ENCODE data around the gene STAG3.

STAG3 gene

DNA sequence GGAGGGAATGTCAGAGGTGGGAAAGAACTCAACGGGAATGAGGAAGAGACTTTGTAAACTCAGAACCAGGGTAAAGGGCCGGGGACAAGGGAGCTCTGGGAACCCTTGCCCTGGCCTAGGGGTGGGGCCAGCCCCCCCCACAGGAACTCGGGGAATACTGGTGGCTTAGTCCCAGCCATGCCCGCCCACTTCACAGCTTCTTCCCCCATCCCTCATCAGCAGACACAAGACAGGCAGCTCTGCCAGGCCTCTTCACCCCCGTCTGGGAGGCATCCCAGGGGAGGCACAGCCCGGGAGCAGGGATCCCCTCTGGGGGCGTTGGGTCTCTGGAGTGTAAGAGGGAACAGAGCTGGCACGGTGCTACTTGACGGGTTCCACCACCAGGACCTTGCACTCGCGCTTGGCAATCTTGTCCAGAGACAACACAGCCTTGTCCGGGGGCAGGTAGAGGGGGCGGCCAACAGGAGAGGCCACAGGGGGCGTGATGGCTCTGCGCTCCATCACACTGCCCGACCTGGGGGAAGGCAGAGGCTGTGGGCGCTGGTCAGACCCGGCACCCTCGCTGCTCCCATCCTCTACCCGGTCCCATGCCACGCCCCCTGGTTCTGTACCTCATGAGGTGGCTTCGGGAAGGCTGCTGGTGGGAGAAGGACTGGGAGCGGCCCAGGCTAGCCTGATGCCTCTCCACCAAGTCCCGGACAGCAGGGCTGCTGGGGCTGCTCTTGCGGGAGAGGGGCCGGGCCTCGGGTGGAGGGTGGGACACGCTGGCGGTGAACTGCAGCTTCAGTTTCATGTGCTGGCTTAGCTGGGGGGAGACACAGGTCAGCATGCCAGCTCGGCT lies 22.8 kb upstream of the STAG3 start:
- FAIRE-seq (no peak), DNase-seq (ENCODE audit: low spot score) (no peak)

DNA sequence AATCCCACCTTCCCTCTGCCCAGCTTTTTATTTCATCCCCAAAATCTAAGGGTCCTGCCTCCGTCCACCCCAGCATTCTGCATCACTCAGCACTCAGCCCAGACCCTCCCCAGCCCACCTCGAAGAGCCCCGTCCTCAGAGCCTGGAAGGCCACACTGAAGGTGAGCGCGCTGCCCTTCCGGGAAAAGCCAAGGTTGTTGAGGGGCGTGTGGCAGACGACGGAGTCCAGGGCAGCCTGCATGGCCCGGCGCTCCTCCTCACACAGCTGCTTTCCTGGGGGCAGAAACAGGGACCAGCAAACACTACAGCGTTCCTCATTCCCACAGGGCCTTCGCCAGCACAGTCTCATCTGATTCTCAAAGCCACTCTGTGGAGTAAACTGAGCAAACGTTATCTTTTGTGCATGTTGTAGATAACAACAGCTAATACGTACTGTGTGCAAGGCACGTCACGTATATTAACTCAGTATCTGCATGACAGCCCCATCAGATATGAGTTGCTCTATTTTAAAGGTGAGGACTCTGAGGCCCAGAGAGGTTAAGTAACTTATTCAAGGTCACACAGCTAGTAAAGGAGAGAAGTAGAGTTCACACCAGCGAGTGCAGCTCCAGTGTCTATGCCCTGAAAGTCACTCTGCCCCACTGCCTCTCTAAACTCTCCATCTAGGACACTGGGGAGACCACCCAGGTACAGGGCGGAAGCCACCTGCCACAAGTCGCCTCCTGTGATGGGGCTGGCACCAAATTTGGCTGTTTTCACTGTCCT lies 22.0 kb upstream of the STAG3 start:
- FAIRE-seq (no peak), DNase-seq (ENCODE audit: low spot score) (no peak)

DNA sequence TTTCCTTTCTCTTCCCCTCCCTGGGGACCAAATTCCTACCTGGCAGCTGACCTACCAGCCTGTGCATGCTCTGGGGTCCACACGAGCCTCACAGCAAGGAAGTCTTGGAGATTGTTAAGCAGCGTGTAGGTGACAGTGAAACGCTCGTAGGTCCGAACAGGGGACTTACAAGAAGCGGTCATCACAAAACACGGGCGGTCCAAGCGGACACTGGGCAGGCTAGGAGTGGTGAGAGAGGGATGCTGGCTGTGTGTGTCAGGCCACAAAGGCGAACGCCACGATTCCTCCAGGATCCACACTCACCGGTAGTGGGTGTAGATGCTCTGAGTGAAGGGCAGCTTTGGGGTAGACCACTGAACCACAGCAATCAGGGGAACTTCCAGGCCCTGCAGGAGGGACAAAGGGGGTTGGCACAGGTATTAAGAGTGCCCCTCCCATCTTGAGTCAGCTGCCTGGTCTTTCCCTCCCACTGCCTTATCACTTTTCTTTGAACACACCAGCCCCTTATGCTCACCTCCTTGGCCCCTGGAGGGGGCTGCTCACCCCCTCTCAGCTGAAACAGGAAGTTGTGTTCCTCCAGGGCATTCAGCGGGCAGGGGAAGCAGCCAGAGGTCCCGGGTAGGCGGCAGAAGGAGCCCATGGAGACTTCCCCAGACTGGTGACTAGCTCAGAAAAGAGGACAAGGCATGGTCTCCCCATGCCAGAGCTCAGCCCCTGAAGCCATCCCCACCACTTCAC lies 21.2 kb upstream of the STAG3 start:
- DNase-seq (ENCODE audit: low spot score) (no peak), FAIRE-seq (no peak)

DNA sequence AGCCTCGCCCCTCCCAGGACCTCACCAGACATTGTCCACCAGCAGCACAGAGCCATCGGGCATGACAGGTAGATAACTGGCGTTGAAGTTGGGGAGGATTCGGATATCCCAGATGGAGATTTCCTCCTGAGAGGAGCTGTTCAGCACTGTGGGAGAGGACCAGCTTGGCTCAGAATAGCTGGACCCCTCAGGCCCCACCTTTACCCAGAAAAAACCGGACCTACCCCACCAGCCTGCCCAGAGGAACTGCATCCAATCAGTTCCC lies 20.7 kb upstream of the STAG3 start:
- DNase-seq (ENCODE audit: low spot score) (no peak), FAIRE-seq (no peak)

DNA sequence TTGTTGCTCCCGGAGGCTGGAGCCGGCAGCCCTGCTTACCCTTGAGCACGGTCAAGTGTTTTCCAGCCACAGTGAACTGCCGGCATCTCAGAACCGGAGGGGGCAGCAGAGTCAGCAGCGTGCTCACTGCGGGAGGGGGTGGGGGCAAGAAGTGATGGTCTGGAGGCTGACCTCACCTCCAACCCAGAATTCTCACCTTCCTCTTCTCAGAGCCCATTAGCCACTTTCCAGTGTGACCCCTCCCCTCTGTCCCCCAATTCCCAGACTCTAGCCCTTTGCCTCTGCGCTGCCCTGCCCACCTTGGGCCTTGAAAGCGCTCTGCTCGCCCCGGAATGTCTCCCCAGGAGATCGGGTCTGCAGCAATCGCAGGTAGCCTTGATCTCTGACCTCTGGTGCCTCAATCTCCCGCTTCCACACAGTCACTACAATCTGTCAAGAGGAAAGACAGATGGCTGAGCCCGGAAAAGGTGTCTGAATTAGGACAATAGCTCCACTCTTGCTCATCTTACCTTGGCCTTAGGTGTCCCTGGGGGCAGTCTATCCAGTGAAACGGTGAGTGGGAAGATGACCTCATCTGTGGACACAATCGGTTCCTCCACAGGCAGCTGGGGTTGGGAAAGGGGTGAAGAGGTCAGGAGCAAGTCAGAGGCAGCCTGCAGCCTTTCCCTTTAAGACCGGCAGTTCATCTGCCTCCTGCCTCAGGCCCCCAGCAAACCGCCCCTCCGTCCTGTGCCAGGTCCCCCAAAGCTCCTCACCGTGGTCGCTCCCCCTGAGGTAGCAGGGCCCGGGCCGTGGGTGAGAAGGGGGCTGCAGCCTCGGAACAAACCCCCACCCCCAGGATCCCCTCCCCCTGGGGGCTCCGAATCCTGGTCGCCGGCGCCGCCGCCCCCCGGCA lies 20.1 kb upstream of the STAG3 start:
- no peak for FAIRE-seq
- DNase-seq (ENCODE audit: low spot score), result peak; percentile 80

DNA sequence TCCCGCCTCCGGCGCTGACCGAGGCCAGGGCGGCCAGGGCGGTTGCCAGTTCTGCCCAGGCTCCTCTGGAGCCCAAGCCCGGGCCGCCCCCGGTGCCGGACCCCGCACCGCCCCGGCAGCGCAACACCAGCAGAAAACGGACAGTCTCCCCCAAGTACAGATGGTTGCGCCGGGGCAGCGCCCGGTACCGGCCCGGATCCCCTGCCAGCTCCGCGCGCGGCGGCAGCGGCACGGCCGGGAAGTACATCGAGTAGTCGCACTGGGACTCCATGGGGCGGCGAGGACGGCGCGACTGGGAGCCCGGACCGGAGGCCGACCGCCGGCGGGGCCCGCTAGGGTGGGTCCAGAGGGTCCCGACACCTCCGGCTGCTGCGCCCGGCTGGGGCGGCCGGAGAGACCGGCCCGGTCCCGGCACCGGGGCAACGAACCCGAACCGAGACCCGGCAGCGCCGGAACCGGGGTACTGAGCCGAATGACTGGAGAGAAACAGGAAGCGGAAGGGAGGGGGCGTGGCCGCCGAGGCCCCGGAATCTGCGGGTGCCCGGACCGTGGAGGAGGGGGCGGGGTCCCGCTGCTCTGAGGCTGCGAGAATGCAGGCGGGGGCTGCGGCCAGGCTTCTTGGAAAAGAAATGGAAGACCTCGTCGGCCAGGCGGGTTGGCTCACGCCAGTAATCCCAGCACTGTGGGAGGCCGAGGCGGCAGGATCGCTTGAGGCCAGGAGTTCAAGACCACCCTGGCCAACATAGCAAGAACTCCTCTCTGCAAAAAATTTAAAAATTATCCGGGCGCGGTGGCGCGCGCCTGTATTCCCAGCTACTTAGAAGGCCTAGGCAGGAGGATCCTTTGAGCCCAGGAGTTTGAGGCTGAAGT lies 19.3 kb upstream of the STAG3 start, which contains the start of gene TRAPPC14:
Gene TRAPPC14, minus strand, starts transcription at position 495 of the 870 bp plus-strand sequence. Its CDS starts 224 bp downstream, at position 271.
- DNase-seq (ENCODE audit: low spot score) (peak; percentile 80), FAIRE-seq (no peak)

DNA sequence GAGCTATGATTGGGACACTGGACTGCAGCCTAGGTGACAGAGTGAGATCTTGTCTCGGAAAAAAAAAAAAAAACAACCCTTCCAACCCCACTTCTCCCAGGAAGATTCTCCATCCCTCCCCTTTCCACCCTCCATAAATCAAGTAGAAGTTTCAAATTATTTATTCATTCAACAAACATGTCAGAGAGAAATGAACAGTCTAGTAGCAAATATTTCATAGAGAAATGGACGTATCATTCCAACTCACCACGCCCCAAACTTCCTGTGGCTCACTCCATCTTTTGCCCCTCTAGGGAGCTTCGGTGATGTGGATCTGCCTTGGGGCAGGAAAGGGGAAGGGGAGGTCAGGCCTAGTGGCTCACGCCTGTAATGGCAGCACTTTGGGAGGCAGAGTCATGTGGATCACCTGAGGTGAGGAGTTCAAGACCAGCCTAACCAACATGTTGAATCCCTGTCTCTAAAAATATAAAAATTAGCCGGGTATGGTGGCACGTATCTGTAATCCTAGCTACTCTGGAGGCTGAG lies 18.6 kb upstream of the STAG3 start:
- FAIRE-seq (no peak), DNase-seq (ENCODE audit: low spot score) (no peak)

DNA sequence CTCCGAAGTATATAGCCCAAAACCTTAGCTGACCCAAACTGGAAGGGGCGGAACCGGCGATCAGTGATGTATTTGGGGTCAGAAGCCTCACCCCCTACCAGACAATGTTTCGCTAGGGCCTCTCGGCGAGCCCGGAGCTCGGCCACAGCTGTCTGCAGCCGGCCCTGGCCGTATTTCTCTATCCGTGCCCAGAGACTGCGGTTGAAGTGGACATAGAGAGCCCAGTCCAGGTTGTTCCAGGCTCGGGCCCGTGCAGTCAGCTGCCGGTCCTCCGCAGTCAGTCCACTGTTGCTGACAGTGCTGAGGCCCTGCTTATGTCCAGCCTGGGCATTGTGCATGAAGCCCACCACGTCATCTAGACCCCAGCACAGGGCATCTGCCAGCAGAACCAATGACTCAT lies 17.7 kb upstream of the STAG3 start:
- DNase-seq (ENCODE audit: low spot score), result no peak
- FAIRE-seq, result no peak

DNA sequence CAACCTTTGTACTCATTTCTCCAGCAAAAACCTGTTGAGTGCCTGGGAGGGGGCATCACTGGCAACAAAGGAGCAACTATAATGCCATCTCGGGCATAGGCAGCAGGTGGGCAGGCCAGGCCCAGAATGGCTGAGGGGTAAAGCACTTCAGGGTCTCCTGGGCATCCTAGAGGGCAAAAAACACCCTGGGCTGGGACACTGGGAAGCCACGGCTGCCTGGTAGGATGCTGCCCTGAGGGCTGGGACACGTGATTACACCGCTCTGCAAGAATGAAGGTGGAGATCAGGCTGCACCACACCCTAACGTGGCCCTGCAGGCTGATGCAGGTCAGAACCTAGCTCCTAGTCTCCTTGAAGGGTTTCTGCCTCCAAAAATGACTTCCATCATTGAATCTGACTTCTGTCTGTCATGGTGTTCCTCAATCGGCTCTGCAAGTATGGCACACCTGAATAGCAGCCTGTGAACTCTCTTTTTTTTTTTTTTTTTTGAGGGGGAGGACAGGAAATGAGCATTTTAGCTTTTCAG lies 14.6 kb upstream of the STAG3 start:
- no peak for DNase-seq (ENCODE audit: low spot score)
- no peak for FAIRE-seq

DNA sequence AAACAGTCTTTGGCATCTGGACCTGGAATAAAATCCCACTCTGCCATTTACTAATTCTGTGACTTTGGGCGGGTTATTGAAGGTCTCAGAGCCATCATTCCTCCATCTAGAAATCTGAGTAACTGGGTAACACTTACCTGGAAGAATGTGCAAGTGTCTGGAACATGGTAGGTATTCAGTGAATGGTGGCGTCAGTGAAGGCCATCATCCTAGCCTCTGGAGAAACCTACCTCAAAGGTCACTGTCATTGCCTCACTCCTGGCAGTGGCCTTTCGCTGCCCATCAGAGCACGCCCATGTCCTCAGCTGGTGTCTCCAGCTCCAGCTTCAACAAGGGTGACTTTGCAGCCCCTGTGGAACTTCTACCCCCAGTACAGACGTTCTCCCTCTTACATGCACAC lies 13.8 kb upstream of the STAG3 start:
- FAIRE-seq (no peak), DNase-seq (ENCODE audit: low spot score) (no peak)

DNA sequence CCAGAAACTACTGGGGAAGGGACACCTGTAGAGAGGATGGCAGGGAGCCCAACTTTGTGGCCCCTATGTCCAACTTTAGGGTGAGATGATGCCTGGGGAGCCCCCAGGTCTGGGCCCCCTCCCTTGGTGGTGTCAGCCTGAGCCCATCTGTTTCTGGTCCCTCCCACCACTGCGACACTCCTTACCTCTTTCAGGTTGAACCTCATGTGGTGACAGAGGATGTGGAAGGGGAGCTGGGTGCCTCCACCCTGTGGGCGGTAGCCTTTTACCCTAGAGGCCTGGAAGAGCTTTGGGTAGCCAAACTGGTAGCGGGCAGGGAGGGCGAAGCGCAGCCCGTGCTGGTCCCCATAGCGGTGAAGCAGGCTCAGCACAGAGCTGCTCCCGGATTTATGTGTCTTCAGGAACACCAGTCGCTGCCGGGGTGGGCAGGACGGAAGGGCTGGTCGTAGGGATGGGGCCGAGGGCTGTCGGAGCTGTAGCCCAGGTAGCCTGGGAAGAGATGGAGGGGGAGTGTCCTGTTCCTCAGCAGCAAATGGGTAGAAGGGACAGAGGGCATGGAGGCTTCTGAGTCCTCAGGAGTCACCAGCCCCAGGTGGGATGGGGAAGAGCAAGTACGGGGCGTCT lies 11.3 kb upstream of the STAG3 start:
- DNase-seq (ENCODE audit: low spot score), result no peak
- no peak for FAIRE-seq

DNA sequence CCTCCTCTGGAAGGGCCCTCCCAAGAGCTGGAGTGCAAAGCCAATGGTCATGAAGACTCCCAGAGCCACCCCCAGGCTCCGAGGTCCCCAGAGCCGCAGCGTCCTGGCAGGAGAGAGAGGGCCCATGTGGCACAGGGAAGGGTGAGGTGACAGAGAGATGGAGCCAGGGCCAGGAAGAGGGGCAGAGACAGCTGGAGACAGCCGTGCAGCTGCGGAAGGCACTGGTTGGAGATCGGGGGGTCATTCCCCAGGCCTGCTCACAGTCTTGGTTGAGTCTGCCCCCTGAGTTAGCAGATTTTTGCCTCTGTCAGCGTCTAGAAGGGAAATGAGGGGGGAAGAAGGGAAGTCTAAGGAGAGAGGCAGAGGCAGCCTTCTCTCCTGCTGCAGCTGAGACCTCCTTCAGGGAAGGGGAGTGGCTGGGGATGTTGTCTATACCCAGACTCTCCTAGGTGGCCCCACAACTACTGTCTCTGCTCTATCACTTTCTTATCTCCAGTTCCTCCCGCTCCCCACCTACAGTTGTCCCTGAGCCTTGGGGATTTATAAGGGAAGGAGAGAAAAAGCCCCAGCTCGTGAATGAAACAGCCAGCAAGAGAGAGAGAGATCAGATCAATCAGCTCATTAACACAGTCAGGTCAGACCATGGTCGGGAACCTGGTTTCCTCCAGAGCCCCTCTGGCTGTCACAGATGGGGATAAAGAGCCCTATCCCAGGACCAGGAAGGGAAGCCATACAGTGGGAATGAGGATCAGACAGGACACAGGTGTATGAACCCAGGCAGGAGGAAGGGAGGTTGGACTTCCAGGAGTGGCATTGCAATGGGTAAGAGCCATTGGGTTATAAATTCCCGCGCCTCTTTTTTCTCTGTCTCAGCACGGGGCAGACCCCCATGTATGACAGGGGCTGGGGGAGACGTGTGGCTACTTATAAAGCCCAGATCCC lies 10.5 kb upstream of the STAG3 start:
- DNase-seq (ENCODE audit: low spot score) (no peak), FAIRE-seq (no peak)

DNA sequence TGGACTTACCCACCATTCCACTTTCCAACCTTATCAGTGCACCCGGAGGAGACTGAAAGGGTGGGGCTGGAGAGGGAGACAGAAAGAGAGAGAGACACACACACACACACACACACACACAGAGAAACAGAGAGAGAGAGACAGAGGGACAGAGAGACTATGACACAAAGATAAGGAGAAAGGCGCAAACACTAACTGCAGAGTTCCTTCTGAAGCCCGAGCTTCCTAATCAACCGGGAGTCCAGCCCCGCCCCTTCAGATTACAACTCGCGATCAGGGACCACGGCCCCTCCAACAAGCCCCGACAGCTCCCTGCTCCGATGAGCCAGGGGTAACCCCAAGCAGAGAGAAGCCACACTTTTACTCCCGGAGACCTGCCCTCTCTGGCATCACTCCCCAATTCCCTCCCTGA lies 9.8 kb upstream of the STAG3 start:
- FAIRE-seq (no peak), DNase-seq (ENCODE audit: low spot score) (no peak)

DNA sequence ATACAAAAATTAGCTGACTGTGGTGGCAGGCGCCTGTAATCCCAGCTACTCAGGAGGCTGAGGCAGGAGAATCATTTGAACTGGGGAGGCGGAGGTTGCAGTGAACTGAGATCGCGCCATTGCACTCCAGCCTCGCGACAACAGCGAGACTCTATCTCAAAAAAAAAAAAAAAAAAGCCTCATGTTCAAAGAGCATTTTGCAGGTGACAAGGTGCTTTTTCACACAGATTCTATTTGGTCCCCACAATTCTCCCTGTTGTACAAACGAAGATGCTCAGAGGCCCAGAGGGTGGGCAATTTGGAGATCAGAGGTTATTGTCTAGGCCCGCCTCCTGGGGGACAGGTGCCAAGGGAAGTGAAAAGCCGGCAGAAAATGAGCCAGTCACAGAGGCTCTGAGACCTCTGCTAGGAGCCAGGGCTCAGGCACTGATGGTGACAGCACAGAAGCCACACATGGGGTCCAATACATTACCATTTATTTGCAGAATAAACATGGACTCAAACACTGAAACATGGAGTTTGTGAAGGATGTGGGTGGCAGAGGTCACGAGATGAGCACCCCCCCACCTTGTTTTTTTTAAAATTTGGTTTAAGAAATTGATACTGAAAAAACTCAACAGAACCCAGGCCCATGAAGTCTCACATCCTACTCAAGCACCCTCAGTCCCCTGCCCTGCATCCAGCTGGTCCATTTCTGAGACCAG lies 8.4 kb upstream of the STAG3 start:
- no peak for DNase-seq (ENCODE audit: low spot score)
- FAIRE-seq, result no peak

DNA sequence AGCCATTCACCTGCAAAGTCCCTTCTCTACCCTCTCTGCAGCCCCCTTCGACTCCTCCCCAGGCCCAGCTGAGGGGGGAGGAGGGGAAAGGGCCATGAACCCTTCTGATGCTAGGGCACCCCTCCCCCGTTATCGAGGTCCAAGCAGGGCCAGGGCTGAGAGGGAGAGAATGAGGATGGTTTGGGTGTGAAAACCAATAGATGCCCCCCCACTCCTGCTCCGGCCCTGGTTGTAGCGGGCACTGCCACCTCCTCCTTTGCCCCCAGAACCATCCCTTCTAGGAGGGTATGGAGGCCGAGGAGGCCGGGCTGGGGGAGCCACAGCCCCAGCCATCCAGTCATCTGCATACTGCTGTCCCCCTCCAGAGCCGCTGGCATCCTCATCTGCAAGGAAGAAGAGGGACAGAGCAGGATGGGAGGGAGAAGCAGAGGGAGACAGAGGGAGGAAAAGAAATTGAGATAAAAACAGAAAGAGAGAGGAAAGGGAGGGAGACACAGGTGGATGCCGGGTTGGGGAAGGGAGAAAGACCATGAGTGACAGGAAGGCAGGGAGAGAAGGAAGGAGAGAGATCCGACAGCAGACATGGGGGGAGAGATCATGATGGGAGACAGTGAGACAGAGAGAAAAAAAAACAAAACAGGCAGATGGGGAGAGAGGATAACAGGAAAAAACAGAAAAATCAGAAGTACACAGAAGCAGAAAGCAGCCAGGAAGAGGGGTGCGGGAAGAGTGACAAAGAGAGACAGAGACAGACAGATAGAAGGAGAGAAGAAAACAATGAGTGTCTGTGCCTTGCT lies 7.4 kb upstream of the STAG3 start:
- no peak for DNase-seq (ENCODE audit: low spot score)
- no peak for FAIRE-seq

DNA sequence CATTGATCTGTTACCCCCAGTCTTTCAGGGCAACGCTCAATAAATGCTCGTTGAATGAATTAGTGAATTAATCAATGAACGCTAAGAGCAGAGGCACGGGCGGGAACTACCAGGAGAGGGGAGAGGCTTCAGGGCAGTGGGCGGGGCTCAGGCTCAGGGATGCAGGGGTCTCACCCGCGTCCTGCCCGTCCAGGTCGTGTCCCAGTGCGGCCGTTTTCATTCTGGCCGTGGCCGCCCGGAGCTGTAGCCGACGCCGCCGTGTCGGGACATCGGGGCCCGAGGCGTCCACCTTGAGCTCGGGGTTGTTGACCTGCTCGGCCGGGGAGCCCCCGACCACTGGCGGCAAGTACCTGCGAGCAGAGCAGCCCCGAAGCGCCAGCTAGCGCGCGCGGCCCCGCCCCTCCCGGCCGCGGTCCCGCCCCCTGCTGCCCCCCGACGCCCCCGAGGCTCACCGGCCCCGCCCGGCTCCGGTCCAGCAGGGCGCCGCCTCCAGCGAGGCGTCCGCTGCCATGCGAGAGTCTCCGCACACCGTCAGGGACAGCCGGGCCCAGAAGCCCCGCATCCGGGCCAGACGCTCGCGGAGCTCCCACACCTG lies 6.5 kb upstream of the STAG3 start:
- DNase-seq (ENCODE audit: low spot score) (no peak), FAIRE-seq (no peak)

All from RCC 7860 (cell line).